Measurements from ENCODE around the gene XK.

Gene XK

GRCh38 chrX:37701588-37701987 is 16.0 kb downstream of the XK start:
- Histone ChIP-seq H3K9ac (ENCODE audit: low read length in 5 of 5) (no peak overlapping the region), H3K4me3 (ENCODE audit: low read depth in 1 of 5, low read length in 5 of 5) (no peak overlapping the region), H3K4me1 (ENCODE audit: control insufficient read depth in 5 of 5, insufficient read depth in 5 of 5, low read length in 5 of 5) (no peaks in the 10 kb centered on the region)

GRCh38 chrX:37711991-37712390 is 26.4 kb downstream of the XK start:
- Histone ChIP-seq H3K9me3 (ENCODE audit: control insufficient read depth in 5 of 5, low read length in 5 of 5) (no peaks in the 10 kb centered on the region), H3K9ac (ENCODE audit: low read length in 5 of 5) (no peak overlapping the region), H3K4me1 (ENCODE audit: control insufficient read depth in 5 of 5, insufficient read depth in 5 of 5, low read length in 5 of 5) (no peaks in the 10 kb centered on the region), H3K4me3 (ENCODE audit: low read depth in 1 of 5, low read length in 5 of 5) (no peak overlapping the region), H3K27ac (ENCODE audit: low read depth, low read length) (no peak overlapping the region), H3K27me3 (ENCODE audit: control insufficient read depth in 5 of 5, insufficient read depth in 4 of 5, low read length in 5 of 5) (peaks cover 0 to 12% (median 0%) of the 10 kb centered on the region in 5 donors), H3K36me3 (ENCODE audit: control insufficient read depth in 5 of 5, insufficient read depth in 5 of 5, low read length in 5 of 5) (no peaks in the 10 kb centered on the region)

More at GRCh38 chrX:37701588-37701987, 16.0 kb downstream of the XK start:
- H3K36me3 ChIP-seq (ENCODE audit: control insufficient read depth in 5 of 5, insufficient read depth in 5 of 5, low read length in 5 of 5): no peaks in the 10 kb centered on the region
- peaks cover 3 to 15% (median 10%) of the 10 kb centered on the region in 5 donors for H3K27me3 ChIP-seq (ENCODE audit: control insufficient read depth in 5 of 5, insufficient read depth in 4 of 5, low read length in 5 of 5)
- H3K9me3 ChIP-seq (ENCODE audit: control insufficient read depth in 5 of 5, low read length in 5 of 5): no peaks in the 10 kb centered on the region
- H3K27ac ChIP-seq (ENCODE audit: low read depth, low read length): no peak overlapping the region

DNA sequence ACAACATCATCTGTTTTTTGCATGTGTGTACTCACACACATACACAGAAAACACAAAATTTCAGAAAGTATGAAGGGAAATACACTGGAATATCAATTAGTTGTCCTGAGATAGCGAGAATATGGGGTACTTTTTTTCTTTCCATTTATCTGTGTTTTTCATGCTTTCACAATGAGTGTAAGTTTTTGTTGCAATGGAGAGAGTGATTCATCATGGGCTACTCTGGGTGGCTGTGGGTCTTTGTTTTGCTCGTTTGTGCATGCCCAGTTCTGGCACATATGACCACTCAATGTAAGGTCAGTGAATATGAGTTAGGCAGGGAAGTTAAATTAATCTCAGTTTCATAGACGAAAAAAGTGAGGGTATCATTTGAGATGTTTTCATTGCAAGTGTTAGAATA is 26.9 kb downstream of the XK start:
- Histone ChIP-seq H3K4me1 (ENCODE audit: control insufficient read depth in 5 of 5, insufficient read depth in 5 of 5, low read length in 5 of 5) (no peaks in the 10 kb centered on the region), H3K4me3 (ENCODE audit: low read depth in 1 of 5, low read length in 5 of 5) (no peak overlapping the region), H3K36me3 (ENCODE audit: control insufficient read depth in 5 of 5, insufficient read depth in 5 of 5, low read length in 5 of 5) (no peaks in the 10 kb centered on the region), H3K27ac (ENCODE audit: low read depth, low read length) (no peak overlapping the region), H3K9me3 (ENCODE audit: control insufficient read depth in 5 of 5, low read length in 5 of 5) (no peaks in the 10 kb centered on the region), H3K27me3 (ENCODE audit: control insufficient read depth in 5 of 5, insufficient read depth in 4 of 5, low read length in 5 of 5) (peaks cover 0 to 12% (median 0%) of the 10 kb centered on the region in 5 donors), H3K9ac (ENCODE audit: low read length in 5 of 5) (no peak overlapping the region)

GRCh38 chrX:37714479-37714878 is 28.9 kb downstream of the XK start:
- Histone ChIP-seq H3K9me3 (ENCODE audit: control insufficient read depth in 5 of 5, low read length in 5 of 5) (peaks cover 0 to 7% (median 0%) of the 10 kb centered on the region in 5 donors), H3K27me3 (ENCODE audit: control insufficient read depth in 5 of 5, insufficient read depth in 4 of 5, low read length in 5 of 5) (peaks cover 0 to 12% (median 0%) of the 10 kb centered on the region in 5 donors), H3K36me3 (ENCODE audit: control insufficient read depth in 5 of 5, insufficient read depth in 5 of 5, low read length in 5 of 5) (no peaks in the 10 kb centered on the region), H3K27ac (ENCODE audit: low read depth, low read length) (no peak overlapping the region), H3K4me1 (ENCODE audit: control insufficient read depth in 5 of 5, insufficient read depth in 5 of 5, low read length in 5 of 5) (no peaks in the 10 kb centered on the region), H3K9ac (ENCODE audit: low read length in 5 of 5) (no peak overlapping the region), H3K4me3 (ENCODE audit: low read depth in 1 of 5, low read length in 5 of 5) (no peak overlapping the region)

DNA sequence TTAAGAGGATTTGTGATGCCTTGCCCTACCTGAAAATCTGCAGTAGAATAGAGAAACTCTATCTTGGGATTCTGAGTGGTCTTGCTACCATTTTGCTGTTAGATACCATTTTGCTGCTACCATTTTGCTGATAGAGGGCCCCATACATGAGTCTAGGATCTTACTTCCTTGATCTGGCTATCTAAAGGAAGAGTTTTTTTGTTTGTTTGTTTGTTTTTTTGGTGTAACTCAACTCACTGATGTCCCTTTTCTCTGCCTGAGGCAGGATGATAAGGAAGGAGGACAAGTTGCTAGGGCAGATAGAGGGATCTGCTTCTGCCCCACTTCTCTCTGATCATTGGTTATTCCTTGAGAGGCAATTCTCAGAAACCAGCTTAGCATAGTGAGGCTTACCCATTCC is 31.0 kb downstream of the XK start:
- H3K27me3 ChIP-seq (ENCODE audit: control insufficient read depth in 5 of 5, insufficient read depth in 4 of 5, low read length in 5 of 5): peaks cover 0 to 12% (median 0%) of the 10 kb centered on the region in 5 donors
- H3K36me3 ChIP-seq (ENCODE audit: control insufficient read depth in 5 of 5, insufficient read depth in 5 of 5, low read length in 5 of 5): no peaks in the 10 kb centered on the region
- H3K27ac ChIP-seq (ENCODE audit: low read depth, low read length): no peak overlapping the region
- H3K9me3 ChIP-seq (ENCODE audit: control insufficient read depth in 5 of 5, low read length in 5 of 5): peaks cover 0 to 7% (median 0%) of the 10 kb centered on the region in 5 donors
- no peaks in the 10 kb centered on the region for H3K4me1 ChIP-seq (ENCODE audit: control insufficient read depth in 5 of 5, insufficient read depth in 5 of 5, low read length in 5 of 5)
- no peak overlapping the region for H3K9ac ChIP-seq (ENCODE audit: low read length in 5 of 5)
- no peak overlapping the region for H3K4me3 ChIP-seq (ENCODE audit: low read depth in 1 of 5, low read length in 5 of 5)

GRCh38 chrX:37717708-37718107 is 32.1 kb downstream of the XK start:
- Histone ChIP-seq H3K27me3 (ENCODE audit: control insufficient read depth in 5 of 5, insufficient read depth in 4 of 5, low read length in 5 of 5) (peaks cover 0 to 12% (median 0%) of the 10 kb centered on the region in 5 donors), H3K4me1 (ENCODE audit: control insufficient read depth in 5 of 5, insufficient read depth in 5 of 5, low read length in 5 of 5) (no peaks in the 10 kb centered on the region), H3K36me3 (ENCODE audit: control insufficient read depth in 5 of 5, insufficient read depth in 5 of 5, low read length in 5 of 5) (no peaks in the 10 kb centered on the region), H3K9ac (ENCODE audit: low read length in 5 of 5) (no peak overlapping the region), H3K4me3 (ENCODE audit: low read depth in 1 of 5, low read length in 5 of 5) (no peak overlapping the region), H3K27ac (ENCODE audit: low read depth, low read length) (no peak overlapping the region), H3K9me3 (ENCODE audit: control insufficient read depth in 5 of 5, low read length in 5 of 5) (peaks cover 0 to 7% (median 0%) of the 10 kb centered on the region in 5 donors)

DNA sequence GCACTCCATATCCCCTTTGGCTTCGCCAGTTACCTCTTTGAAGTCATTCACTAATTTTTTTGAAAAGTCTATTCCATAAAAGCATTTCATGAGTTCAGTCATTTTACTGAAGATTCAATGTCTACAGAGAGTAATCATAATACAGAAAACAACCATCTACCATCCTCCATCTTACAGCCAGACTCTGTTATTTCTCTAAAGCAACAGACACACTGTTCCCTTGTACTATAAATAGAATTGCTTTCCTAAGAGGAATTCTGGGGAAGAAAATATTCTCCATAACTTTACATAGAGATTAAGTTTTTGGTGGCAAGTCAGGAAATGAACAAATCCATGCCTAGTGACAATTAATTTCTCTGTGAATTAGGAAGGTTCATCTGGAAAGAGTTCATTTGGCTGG is 37.0 kb downstream of the XK start:
- H3K36me3 ChIP-seq (ENCODE audit: control insufficient read depth in 5 of 5, insufficient read depth in 5 of 5, low read length in 5 of 5): no peaks in the 10 kb centered on the region
- no peak overlapping the region for H3K4me3 ChIP-seq (ENCODE audit: low read depth in 1 of 5, low read length in 5 of 5)
- H3K27ac ChIP-seq (ENCODE audit: low read depth, low read length): no peak overlapping the region
- H3K9me3 ChIP-seq (ENCODE audit: control insufficient read depth in 5 of 5, low read length in 5 of 5): peaks cover 0 to 7% (median 3%) of the 10 kb centered on the region in 5 donors
- no peaks in the 10 kb centered on the region for H3K4me1 ChIP-seq (ENCODE audit: control insufficient read depth in 5 of 5, insufficient read depth in 5 of 5, low read length in 5 of 5)
- peaks cover 0 to 4% (median 0%) of the 10 kb centered on the region in 5 donors for H3K27me3 ChIP-seq (ENCODE audit: control insufficient read depth in 5 of 5, insufficient read depth in 4 of 5, low read length in 5 of 5)
- H3K9ac ChIP-seq (ENCODE audit: low read length in 5 of 5): no peak overlapping the region

- Histone ChIP-seq H3K36me3 (ENCODE audit: control insufficient read depth in 5 of 5, insufficient read depth in 5 of 5, low read length in 5 of 5) (no peaks in the 10 kb centered on the region), H3K4me1 (ENCODE audit: control insufficient read depth in 5 of 5, insufficient read depth in 5 of 5, low read length in 5 of 5) (no peaks in the 10 kb centered on the region), H3K9me3 (ENCODE audit: control insufficient read depth in 5 of 5, low read length in 5 of 5) (peaks cover 0 to 3% (median 0%) of the 10 kb centered on the region in 5 donors), H3K27me3 (ENCODE audit: control insufficient read depth in 5 of 5, insufficient read depth in 4 of 5, low read length in 5 of 5) (peaks cover 0 to 3% (median 0%) of the 10 kb centered on the region in 5 donors), H3K9ac (ENCODE audit: low read length in 5 of 5) (no peak overlapping the region), H3K4me3 (ENCODE audit: low read depth in 1 of 5, low read length in 5 of 5) (no peak overlapping the region), H3K27ac (ENCODE audit: low read depth, low read length) (no peak overlapping the region)
Measured at GRCh38 chrX:37726346-37726745, 40.8 kb downstream of the XK start.

DNA sequence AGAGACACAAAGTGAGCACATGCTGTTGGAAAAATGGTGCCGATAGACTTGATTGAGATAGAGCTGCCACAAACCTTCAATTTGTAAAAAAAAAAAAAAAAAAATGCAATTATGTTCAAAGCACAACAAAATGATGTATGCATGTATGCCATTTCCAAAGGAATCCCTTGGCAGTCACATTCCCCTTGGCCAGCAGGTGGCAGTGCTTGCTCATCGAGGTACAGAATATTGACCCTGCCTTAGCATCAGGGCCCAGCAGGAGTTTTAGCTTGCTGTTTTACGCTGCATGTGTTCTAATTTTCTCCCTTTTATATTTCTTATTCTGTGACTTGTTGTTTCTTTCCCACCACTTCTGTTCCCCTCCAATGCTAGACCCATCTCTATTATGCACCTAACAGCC is 59.8 kb downstream of the XK start:
- H3K4me1 ChIP-seq (ENCODE audit: control insufficient read depth in 5 of 5, insufficient read depth in 5 of 5, low read length in 5 of 5): peaks cover 0 to 5% (median 0%) of the 10 kb centered on the region in 5 donors
- no peaks in the 10 kb centered on the region for H3K36me3 ChIP-seq (ENCODE audit: control insufficient read depth in 5 of 5, insufficient read depth in 5 of 5, low read length in 5 of 5)
- peaks cover 0 to 7% (median 4%) of the 10 kb centered on the region in 5 donors for H3K27me3 ChIP-seq (ENCODE audit: control insufficient read depth in 5 of 5, insufficient read depth in 4 of 5, low read length in 5 of 5)
- H3K9me3 ChIP-seq (ENCODE audit: control insufficient read depth in 5 of 5, low read length in 5 of 5): no peaks in the 10 kb centered on the region
- H3K4me3 ChIP-seq (ENCODE audit: low read depth in 1 of 5, low read length in 5 of 5): no peak overlapping the region
- no peak overlapping the region for H3K9ac ChIP-seq (ENCODE audit: low read length in 5 of 5)
- no peak overlapping the region for H3K27ac ChIP-seq (ENCODE audit: low read depth, low read length)

- H3K36me3 ChIP-seq (ENCODE audit: control insufficient read depth in 5 of 5, insufficient read depth in 5 of 5, low read length in 5 of 5): no peaks in the 10 kb centered on the region
- H3K27ac ChIP-seq (ENCODE audit: low read depth, low read length): no peak overlapping the region
- H3K4me1 ChIP-seq (ENCODE audit: control insufficient read depth in 5 of 5, insufficient read depth in 5 of 5, low read length in 5 of 5): peaks cover 0 to 5% (median 0%) of the 10 kb centered on the region in 5 donors
- peaks cover 0 to 7% (median 4%) of the 10 kb centered on the region in 5 donors for H3K27me3 ChIP-seq (ENCODE audit: control insufficient read depth in 5 of 5, insufficient read depth in 4 of 5, low read length in 5 of 5)
- no peak overlapping the region for H3K4me3 ChIP-seq (ENCODE audit: low read depth in 1 of 5, low read length in 5 of 5)
- no peaks in the 10 kb centered on the region for H3K9me3 ChIP-seq (ENCODE audit: control insufficient read depth in 5 of 5, low read length in 5 of 5)
- no peak overlapping the region for H3K9ac ChIP-seq (ENCODE audit: low read length in 5 of 5)
Measured at GRCh38 chrX:37745835-37746217, 60.2 kb downstream of the XK start.

Data from subcutaneous abdominal adipose tissue (tissue), 5 donors.